ENCODE data around the gene INPP5D. TPM values are rescaled to one million over a fixed set of nuclear protein-coding genes. Genes with fewer than 3 reads are reported as not detected.

INPP5D gene
- total and polyA plus RNA-seq, 3 donors from 2014 or later: 5.7 to 12.7 (median 11.2) TPM

GRCh38 chr2:233023761-233024410 is 36.3 kb upstream of the INPP5D start:
- TF ChIP-seq CTCF (IDR thresholded peaks at IDR 0.05) (no peak), POLR2A (IDR thresholded peaks at IDR 0.05) (no peak)
- intact Hi-C loops (cut with DNase I; ENCODE audit: low total_unique reads): no loop called here

GRCh38 chr2:233025706-233026105 is 34.4 kb upstream of the INPP5D start:
- 86 to 90% methylated on average over 7 of the region's 7 CpGs for WGBS, 2 donors
- no peaks in the 10 kb centered on the region for H3K4me1 ChIP-seq
- no peak overlapping the region for H3K27ac ChIP-seq
- DNase-seq: no peak
- no peak overlapping the region for H3K4me3 ChIP-seq
- H3K36me3 ChIP-seq (ENCODE audit: low read depth, missing control alignments): no peaks in the 10 kb centered on the region
- no peaks in the 10 kb centered on the region for H3K9me3 ChIP-seq
- intact Hi-C loops (cut with DNase I; ENCODE audit: low total_unique reads): no loop called here
- TF ChIP-seq POLR2A (IDR thresholded peaks at IDR 0.05): no peak
- no peak for TF ChIP-seq CTCF (IDR thresholded peaks at IDR 0.05)
- no peaks in the 10 kb centered on the region for H3K27me3 ChIP-seq

More at GRCh38 chr2:233023761-233024410, 36.3 kb upstream of the INPP5D start:
- Histone ChIP-seq H3K27ac (no peak overlapping the region), H3K4me3 (no peak overlapping the region), H3K9me3 (no peaks in the 10 kb centered on the region), H3K4me1 (no peaks in the 10 kb centered on the region), H3K27me3 (no peaks in the 10 kb centered on the region), H3K36me3 (ENCODE audit: low read depth, missing control alignments) (no peaks in the 10 kb centered on the region)
- 92 to 94% methylated on average over 14 of the region's 14 CpGs for WGBS, 2 donors
- DNase-seq: no peak

- TF ChIP-seq CTCF (IDR thresholded peaks at IDR 0.05) (no peak), POLR2A (IDR thresholded peaks at IDR 0.05) (no peak)
- Histone ChIP-seq H3K4me3 (no peak overlapping the region), H3K36me3 (ENCODE audit: low read depth, missing control alignments) (no peaks in the 10 kb centered on the region), H3K27ac (no peak overlapping the region), H3K9me3 (no peaks in the 10 kb centered on the region), H3K27me3 (no peaks in the 10 kb centered on the region), H3K4me1 (no peaks in the 10 kb centered on the region)
- no peak for DNase-seq
- intact Hi-C loops (cut with DNase I; ENCODE audit: low total_unique reads): no loop called here
- WGBS, 2 donors: 87 to 90% methylated on average over 4 of the region's 4 CpGs
Observed at GRCh38 chr2:233026198-233026813, 33.8 kb upstream of the INPP5D start.

GRCh38 chr2:233029321-233029720 is 30.8 kb upstream of the INPP5D start:
- DNase-seq: no peak
- Histone ChIP-seq H3K4me1 (no peaks in the 10 kb centered on the region), H3K27ac (no peak overlapping the region), H3K36me3 (ENCODE audit: low read depth, missing control alignments) (no peaks in the 10 kb centered on the region), H3K27me3 (no peaks in the 10 kb centered on the region), H3K4me3 (no peak overlapping the region), H3K9me3 (no peaks in the 10 kb centered on the region)
- 93 to 95% methylated on average over 9 of the region's 9 CpGs for WGBS, 2 donors
- no peak for TF ChIP-seq CTCF (IDR thresholded peaks at IDR 0.05)
- intact Hi-C loops (cut with DNase I; ENCODE audit: low total_unique reads): no loop called here

Measured in testis (tissue), 3 donors.